GM19455 (cell line): Measurements from ENCODE around the gene TVP23A.
"Not testable (repeated sequence)": the region's sequence is repeated elsewhere in the genome, so short reads cannot be mapped to it uniquely, and the experiment has no call there.

Experiments
- ATAC-seq: cut with Tn5 transposase; IDR thresholded peaks from one replicate; pipeline ENCODE4 v1.9.1; 2021; ENCODE audit not compliant: unreplicated experiment

TVP23A gene

GRCh38 chr16:10752843-10753523 lies 65.6 kb downstream of the TVP23A start:
- peak; percentile 47 for ATAC-seq

GRCh38 chr16:10751291-10751697 lies 67.3 kb downstream of the TVP23A start:
- no peak for ATAC-seq

- no peak for ATAC-seq
These were observed 67.8 kb downstream of the TVP23A start for GRCh38 chr16:10750793-10751192.

GRCh38 chr16:10745841-10746240 lies 72.8 kb downstream of the TVP23A start:
- ATAC-seq = no peak

GRCh38 chr16:10744370-10745030 lies 74.1 kb downstream of the TVP23A start:
- no peak for ATAC-seq

- peak; percentile 81 for ATAC-seq
These were observed 74.8 kb downstream of the TVP23A start, which contains the start of gene NUBP1 for GRCh38 chr16:10743610-10744369. NUBP1 (plus strand) TSS chr16:10743842; CDS start chr16:10743864, 22 bp downstream.

- no peak for ATAC-seq
These were observed 75.4 kb downstream of the TVP23A start for GRCh38 chr16:10743227-10743609.

- ATAC-seq = no peak
These were observed 76.8 kb downstream of the TVP23A start for GRCh38 chr16:10741844-10742243.

GRCh38 chr16:10741249-10741648 lies 77.3 kb downstream of the TVP23A start:
- not testable (repeated sequence) for ATAC-seq

GRCh38 chr16:10740845-10741208 lies 77.8 kb downstream of the TVP23A start:
- no peak for ATAC-seq

- ATAC-seq = no peak
These were observed 78.4 kb downstream of the TVP23A start for GRCh38 chr16:10740000-10740844.

GRCh38 chr16:10738231-10739077 lies 80.1 kb downstream of the TVP23A start:
- ATAC-seq = peak; percentile 58

- no peak for ATAC-seq
These were observed 81.4 kb downstream of the TVP23A start for GRCh38 chr16:10737068-10737625.

- no peak for ATAC-seq
These were observed 86.8 kb downstream of the TVP23A start for GRCh38 chr16:10731790-10732189.

- no peak for ATAC-seq
These were observed 89.2 kb downstream of the TVP23A start for GRCh38 chr16:10729104-10730048.

- ATAC-seq = no peak
These were observed 90.3 kb downstream of the TVP23A start for GRCh38 chr16:10728003-10728887.
